IMR-90 (cell line): ENCODE results near the gene C2orf69. TPM values are rescaled to one million over a fixed set of nuclear protein-coding genes. Genes with fewer than 3 reads are reported as not detected.

Experiments
- ATAC-seq: fragments of 200-7000 bp; cut with Tn5 transposase; 2 replicates; pipeline ENCODE4 v1.9.1; 2020; ENCODE audit warnings: low read depth, mild to moderate bottlenecking, moderate library complexity
- BruUV-seq: library from RNA; stranded (reverse); fragments of 400-500 nt; replicated peaks from 2 replicates; lab custom pipeline; 2021; lab: Mats Ljungman, UMichigan
- CTCF ChIA-PET: fragments of 300-600 bp; formaldehyde crosslinking; extraction: SDS; loops from one replicate; lab custom pipeline; 2021; ENCODE audit warnings: antibody characterized with exemption; lab: Yijun Ruan, JAX
- POLR2A ChIA-PET: fragments of 300-600 bp; sonication (Branson Sonifier 250); formaldehyde crosslinking; loops from one replicate; lab custom pipeline; 2022; ENCODE audit warnings: antibody characterized with exemption; ENCODE audit not compliant: unreplicated experiment; lab: Charles Lee
- DNase-seq: peaks from one replicate; pipeline ENCODE4 v3.0.0; 2013
- H2AFZ ChIP-seq: replicated peaks from 2 replicates; pipeline ENCODE3; 2013; ENCODE audit warnings: low read length, mild to moderate bottlenecking; ENCODE audit not compliant: poor library complexity
- H2AK5ac ChIP-seq: 2 replicates; pipeline ENCODE4 v1.6.1; 2013; ENCODE audit warnings: low read depth, low read length, inconsistent platforms
- H2AK9ac ChIP-seq: replicated peaks from 2 replicates; pipeline ENCODE3; 2013; ENCODE audit warnings: mild to moderate bottlenecking, low read depth, low read length, moderate library complexity; ENCODE audit not compliant: poor library complexity
- H2BK120ac ChIP-seq: 2 replicates; pipeline ENCODE4 v1.6.1; 2013; ENCODE audit warnings: low read depth, low read length, inconsistent platforms
- H2BK15ac ChIP-seq: 3 replicates; pipeline ENCODE4 v1.6.1; 2013; ENCODE audit warnings: low read depth, low read length, inconsistent platforms
- H2BK20ac ChIP-seq: 2 replicates; pipeline ENCODE4 v1.6.1; 2013; ENCODE audit warnings: low read depth, mild to moderate bottlenecking, inconsistent platforms, low read length, moderate library complexity
- H2BK5ac ChIP-seq: 2 replicates; pipeline ENCODE4 v1.6.1; 2013; ENCODE audit warnings: mild to moderate bottlenecking, low read depth, low read length, inconsistent platforms; ENCODE audit not compliant: poor library complexity, severe bottlenecking
- H3K14ac ChIP-seq: replicated peaks from 2 replicates; pipeline ENCODE4 v1.6.1; 2013; ENCODE audit warnings: low read depth, low read length, inconsistent platforms
- H3K18ac ChIP-seq: 2 replicates; pipeline ENCODE4 v1.6.1; 2013; ENCODE audit warnings: low read depth, low read length, control low read depth
- H3K23ac ChIP-seq: 2 replicates; pipeline ENCODE4 v1.6.1; 2013; ENCODE audit warnings: low read depth, low read length, inconsistent platforms
- H3K27ac ChIP-seq: 2 replicates; pipeline ENCODE4 v1.5.1; 2013; ENCODE audit warnings: mild to moderate bottlenecking, control low read depth, low read length; ENCODE audit not compliant: insufficient read depth
- H3K27me3 ChIP-seq: 2 replicates; pipeline ENCODE4 v1.6.1; 2013; ENCODE audit warnings: low read length; ENCODE audit not compliant: control insufficient read depth, insufficient read depth
- H3K36me3 ChIP-seq: 2 replicates; pipeline ENCODE4 v1.6.1; 2013; ENCODE audit warnings: low read length, mixed read lengths; ENCODE audit not compliant: control insufficient read depth, insufficient read depth
- H3K4ac ChIP-seq: 2 replicates; pipeline ENCODE4 v1.6.1; 2013; ENCODE audit warnings: low read depth, low read length, inconsistent platforms
- H3K4me1 ChIP-seq: 2 replicates; pipeline ENCODE4 v1.6.1; 2013; ENCODE audit warnings: low read length, mixed read lengths; ENCODE audit not compliant: control insufficient read depth, insufficient read depth
- H3K4me2 ChIP-seq: 2 replicates; pipeline ENCODE4 v1.6.1; 2013; ENCODE audit warnings: low read depth, mild to moderate bottlenecking, control low read depth, low read length, moderate library complexity
- H3K4me3 ChIP-seq: 2 replicates; pipeline ENCODE4 v1.5.1; 2013; ENCODE audit warnings: low read depth, mild to moderate bottlenecking, control low read depth, low read length, moderate library complexity; ENCODE audit not compliant: insufficient read depth
- H3K56ac ChIP-seq: 2 replicates; pipeline ENCODE4 v1.6.1; 2013; ENCODE audit warnings: low read length, inconsistent platforms; ENCODE audit not compliant: insufficient read depth; ENCODE audit errors: extremely low read depth
- H3K79me1 ChIP-seq, 2 experiments: 2 replicates each; pipeline ENCODE4 v1.6.1; 2013; ENCODE audit warnings: low read length in 2 of 2, inconsistent platforms in 1 of 2, low read depth in 1 of 2
- H3K9ac ChIP-seq: 2 replicates; pipeline ENCODE4 v1.6.1; 2013; ENCODE audit warnings: low read depth, low read length, control low read depth
- H3K9me1 ChIP-seq: 2 replicates; pipeline ENCODE4 v1.6.1; 2013; ENCODE audit warnings: low read length, inconsistent platforms; ENCODE audit not compliant: insufficient read depth
- H3K9me3 ChIP-seq: 2 replicates; pipeline ENCODE4 v1.6.1; 2013; ENCODE audit warnings: low read length; ENCODE audit not compliant: control insufficient read depth, insufficient read depth
- H4K20me1 ChIP-seq: 2 replicates; pipeline ENCODE4 v1.6.1; 2013; ENCODE audit warnings: low read length, inconsistent platforms; ENCODE audit not compliant: insufficient read depth
- H4K5ac ChIP-seq: 2 replicates; pipeline ENCODE4 v1.6.1; 2013; ENCODE audit warnings: mild to moderate bottlenecking, low read depth, low read length, control low read depth
- H4K8ac ChIP-seq, 2 experiments: 2 replicates each; pipeline ENCODE4 v1.6.1; 2013; ENCODE audit warnings: low read depth in 2 of 2, low read length in 2 of 2, control low read depth in 1 of 2, inconsistent platforms in 1 of 2
- H4K91ac ChIP-seq: 2 replicates; pipeline ENCODE4 v1.6.1; 2013; ENCODE audit warnings: low read depth, low read length, inconsistent platforms; ENCODE audit not compliant: insufficient read depth
- BHLHE40 ChIP-seq: fragments of 150-350 bp; IDR thresholded peaks from 2 replicates; pipeline ENCODE4 v1.6.1; 2016; ENCODE audit warnings: mild to moderate bottlenecking, low read depth, low read length
- CEBPB ChIP-seq: IDR thresholded peaks from 2 replicates; pipeline ENCODE4 v1.6.1; 2012; ENCODE audit warnings: low read depth, low read length, improper control_type of control experiment
- CHD1 ChIP-seq: IDR thresholded peaks from 2 replicates; pipeline ENCODE4 v1.6.1; 2012; ENCODE audit warnings: low read depth, low read length, improper control_type of control experiment
- FOS ChIP-seq: fragments of 150-350 bp; IDR thresholded peaks from 2 replicates; pipeline ENCODE4 v1.6.1; 2016; ENCODE audit warnings: low read depth, low read length
- MAFK ChIP-seq: IDR thresholded peaks from 2 replicates; pipeline ENCODE4 v1.6.1; 2012; ENCODE audit warnings: low read depth, low read length, improper control_type of control experiment
- MAZ ChIP-seq: IDR thresholded peaks from 2 replicates; pipeline ENCODE4 v1.6.1; 2012; ENCODE audit warnings: low read depth, mild to moderate bottlenecking, low read length, improper control_type of control experiment, moderate library complexity, borderline replicate concordance
- MXI1 ChIP-seq: IDR thresholded peaks from 2 replicates; pipeline ENCODE4 v1.6.1; 2012; ENCODE audit warnings: low read depth, mild to moderate bottlenecking, low read length, moderate library complexity, borderline replicate concordance
- NFE2L2 ChIP-seq: fragments of 150-350 bp; IDR thresholded peaks from 2 replicates; pipeline ENCODE4 v1.6.1; 2016; ENCODE audit warnings: low read depth, mild to moderate bottlenecking, low read length
- POLR2A ChIP-seq: IDR thresholded peaks from 2 replicates; pipeline ENCODE4 v1.6.1; 2012; ENCODE audit warnings: mild to moderate bottlenecking, low read depth, low read length
- RCOR1 ChIP-seq: IDR thresholded peaks from 2 replicates; pipeline ENCODE4 v1.6.1; 2012; ENCODE audit warnings: mild to moderate bottlenecking, low read length, improper control_type of control experiment; ENCODE audit not compliant: insufficient replicate concordance
- RFX5 ChIP-seq: IDR thresholded peaks from 2 replicates; pipeline ENCODE4 v1.8.0; 2012; ENCODE audit warnings: low read depth, mild to moderate bottlenecking, low read length, moderate library complexity
- SMC3 ChIP-seq: fragments of 150-350 bp; IDR thresholded peaks from 2 replicates; pipeline ENCODE4 v1.6.1; 2016; ENCODE audit warnings: low read depth, mild to moderate bottlenecking, antibody characterized with exemption, low read length, moderate library complexity
- WGBS, 2 experiments: methylation state at CpG; one replicate each; pipeline versions ENCODE4 v1.1.5 to v1.1.7; 2013; ENCODE audit warnings: missing lambda C conversion rate in 2 of 2; ENCODE audit not compliant: insufficient read length in 1 of 2; ENCODE audit errors: extremely low coverage in 2 of 2; 5-methylcytosine and 5-hydroxymethylcytosine counted together
- dilution Hi-C: fragments of 300-500 bp; cut with HindIII; formaldehyde crosslinking; loops from one replicate; pipeline ENCODE4 v1.14.3; 2018; ENCODE audit warnings: low sequenced_read_pairs; ENCODE audit not compliant: unreplicated experiment
- in situ Hi-C: fragments of 300-500 bp; cut with MboI; formaldehyde crosslinking; loops from 3 replicates; pipeline ENCODE4 v1.14.3; 2019; ENCODE audit warnings: low sequenced_read_pairs, inconsistent platforms, mixed read lengths
- intact Hi-C: fragments of 100-400 bp; cut with micrococcal nuclease; formaldehyde crosslinking; loops from 2 replicates; pipeline ENCODE4 v1.10.0; 2022
- polyA plus RNA-seq, 3 experiments: library from polyadenylated mRNA; depleted of rRNA; stranded (reverse); fragments of >200 nt; gene quantifications; 2 replicates each; pipeline ENCODE4 v1.2.3, GENCODE V29; 2012; ENCODE audit warnings: low replicate concordance in 1 of 3
- total RNA-seq: library from RNA; depleted of rRNA; stranded (reverse); fragments of >200 nt; gene quantifications from 2 replicates; pipeline ENCODE4 v1.2.3, GENCODE V29; 2012
- TF ChIP-seq, protein P1 (sequence below): fragments of 150-350 bp; IDR thresholded peaks from 2 replicates; pipeline ENCODE4 v1.6.1; 2016; ENCODE audit warnings: low read depth, mild to moderate bottlenecking, low read length, moderate library complexity, borderline replicate concordance
- TF ChIP-seq, protein P2 (sequence below): conservative IDR thresholded peaks from 2 replicates; pipeline ENCODE4 v1.5.1; 2012; ENCODE audit warnings: mild to moderate bottlenecking, low read depth, low read length, improper control_type of control experiment
- TF ChIP-seq, protein P3 (sequence below): fragments of 150-350 bp; IDR thresholded peaks from 2 replicates; pipeline ENCODE4 v1.6.1; 2017; ENCODE audit warnings: mild to moderate bottlenecking, antibody characterized with exemption, low read length, low read depth

C2orf69 gene
- total and polyA plus RNA-seq, 2 of the 4 experiments (the other 2 are of a cell fraction) = 3.1 to 4.7 TPM

DNA sequence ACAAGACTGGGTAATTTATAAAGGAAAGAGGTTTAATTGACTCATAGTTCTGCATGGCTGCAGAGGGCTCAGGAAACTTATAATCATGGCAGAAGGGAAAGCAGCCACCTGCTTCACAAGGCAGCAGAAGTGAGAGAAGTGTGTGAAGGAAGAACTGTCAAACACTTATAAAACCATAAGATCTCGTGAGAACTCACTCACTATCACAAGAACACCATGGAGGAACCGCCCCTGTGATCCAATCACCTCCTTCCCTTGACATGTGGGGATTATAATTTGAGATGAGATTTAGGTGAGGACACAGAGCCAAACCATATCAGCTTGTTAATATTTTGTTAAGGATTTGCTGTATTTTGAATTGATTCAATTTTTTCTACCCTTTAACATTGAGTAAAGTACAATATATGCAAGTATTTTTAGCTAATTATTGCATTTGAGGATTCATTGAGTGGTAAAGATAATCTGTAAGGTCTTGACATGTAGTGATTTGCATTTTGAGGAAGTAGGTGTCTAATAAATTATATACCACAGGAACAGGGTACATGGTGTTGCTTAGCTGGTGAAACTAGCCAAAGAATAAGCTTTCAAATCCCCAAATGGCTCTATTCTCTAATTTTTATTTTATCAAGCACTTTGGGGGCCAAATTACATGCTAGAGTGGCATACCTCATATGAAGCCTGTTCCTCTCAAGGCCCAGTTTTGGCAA, 3.9 kb upstream of the C2orf69 start:
- Histone ChIP-seq H3K9me1 (no peaks in the 10 kb centered on the region), H2BK15ac (no peak overlapping the region), H3K9me3 (peaks cover 2% of the 10 kb centered on the region; the same call in 1 of the 2 replicates), H3K27ac (no peak overlapping the region), H2AK9ac (no peak overlapping the region), H3K27me3 (peaks cover 4% of the 10 kb centered on the region; the same call in 1 of the 2 replicates), H2BK120ac (no peak overlapping the region), H2BK5ac (no peak overlapping the region), H2BK20ac (no peak overlapping the region), H3K23ac (no peak overlapping the region), H4K8ac (no peak overlapping the region), H3K4ac (no peak overlapping the region), H4K20me1 (peaks cover 4% of the 10 kb centered on the region; the same call in 1 of the 2 replicates), H3K4me3 (no peak overlapping the region), H4K5ac (no peak overlapping the region), H3K56ac (no peak overlapping the region), H4K91ac (no peak overlapping the region), H3K4me1 (no peaks in the 10 kb centered on the region), H3K4me2 (no peak overlapping the region), H3K18ac (no peak overlapping the region), H3K14ac (no peak overlapping the region), H2AFZ (no peak overlapping the region), H3K36me3 (no peaks in the 10 kb centered on the region), H3K9ac (no peak overlapping the region), H2AK5ac (no peak overlapping the region), H3K79me1 (peaks cover 5 to 9% of the 10 kb centered on the region in 2 experiments; a peak in 3 of 4 replicates)
- TF ChIP-seq, protein P1, sequence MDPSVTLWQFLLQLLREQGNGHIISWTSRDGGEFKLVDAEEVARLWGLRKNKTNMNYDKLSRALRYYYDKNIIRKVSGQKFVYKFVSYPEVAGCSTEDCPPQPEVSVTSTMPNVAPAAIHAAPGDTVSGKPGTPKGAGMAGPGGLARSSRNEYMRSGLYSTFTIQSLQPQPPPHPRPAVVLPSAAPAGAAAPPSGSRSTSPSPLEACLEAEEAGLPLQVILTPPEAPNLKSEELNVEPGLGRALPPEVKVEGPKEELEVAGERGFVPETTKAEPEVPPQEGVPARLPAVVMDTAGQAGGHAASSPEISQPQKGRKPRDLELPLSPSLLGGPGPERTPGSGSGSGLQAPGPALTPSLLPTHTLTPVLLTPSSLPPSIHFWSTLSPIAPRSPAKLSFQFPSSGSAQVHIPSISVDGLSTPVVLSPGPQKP = no peak
- TF ChIP-seq, protein P2, sequence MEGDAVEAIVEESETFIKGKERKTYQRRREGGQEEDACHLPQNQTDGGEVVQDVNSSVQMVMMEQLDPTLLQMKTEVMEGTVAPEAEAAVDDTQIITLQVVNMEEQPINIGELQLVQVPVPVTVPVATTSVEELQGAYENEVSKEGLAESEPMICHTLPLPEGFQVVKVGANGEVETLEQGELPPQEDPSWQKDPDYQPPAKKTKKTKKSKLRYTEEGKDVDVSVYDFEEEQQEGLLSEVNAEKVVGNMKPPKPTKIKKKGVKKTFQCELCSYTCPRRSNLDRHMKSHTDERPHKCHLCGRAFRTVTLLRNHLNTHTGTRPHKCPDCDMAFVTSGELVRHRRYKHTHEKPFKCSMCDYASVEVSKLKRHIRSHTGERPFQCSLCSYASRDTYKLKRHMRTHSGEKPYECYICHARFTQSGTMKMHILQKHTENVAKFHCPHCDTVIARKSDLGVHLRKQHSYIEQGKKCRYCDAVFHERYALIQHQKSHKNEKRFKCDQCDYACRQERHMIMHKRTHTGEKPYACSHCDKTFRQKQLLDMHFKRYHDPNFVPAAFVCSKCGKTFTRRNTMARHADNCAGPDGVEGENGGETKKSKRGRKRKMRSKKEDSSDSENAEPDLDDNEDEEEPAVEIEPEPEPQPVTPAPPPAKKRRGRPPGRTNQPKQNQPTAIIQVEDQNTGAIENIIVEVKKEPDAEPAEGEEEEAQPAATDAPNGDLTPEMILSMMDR = no peak
- TF ChIP-seq CEBPB (no peak), BHLHE40 (no peak), CHD1 (no peak), RCOR1 (no peak), MXI1 (no peak), FOS (no peak), SMC3 (no peak), RFX5 (no peak), MAFK (no peak), NFE2L2 (no peak), MAZ (no peak), POLR2A (no peak)
- TF ChIP-seq, protein P3, sequence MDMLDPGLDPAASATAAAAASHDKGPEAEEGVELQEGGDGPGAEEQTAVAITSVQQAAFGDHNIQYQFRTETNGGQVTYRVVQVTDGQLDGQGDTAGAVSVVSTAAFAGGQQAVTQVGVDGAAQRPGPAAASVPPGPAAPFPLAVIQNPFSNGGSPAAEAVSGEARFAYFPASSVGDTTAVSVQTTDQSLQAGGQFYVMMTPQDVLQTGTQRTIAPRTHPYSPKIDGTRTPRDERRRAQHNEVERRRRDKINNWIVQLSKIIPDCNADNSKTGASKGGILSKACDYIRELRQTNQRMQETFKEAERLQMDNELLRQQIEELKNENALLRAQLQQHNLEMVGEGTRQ = no peak
- ATAC-seq = no peak
- POLR2A ChIA-PET = no interaction called here
- WGBS, 2 experiments = no CpG with 5 or more reads among the region's 2 CpGs
- no peak for DNase-seq
- BruUV-seq = no TSS peak
- in situ Hi-C loops (no loop called here), dilution Hi-C loops (no loop called here), intact Hi-C loops (no loop called here)
- CTCF ChIA-PET = no interaction called here
